ENCODE data around the gene ZNF70.
"Not testable (repeated sequence)": the region's sequence is repeated elsewhere in the genome, so short reads cannot be mapped to it uniquely, and the experiment has no call there.

DNA sequence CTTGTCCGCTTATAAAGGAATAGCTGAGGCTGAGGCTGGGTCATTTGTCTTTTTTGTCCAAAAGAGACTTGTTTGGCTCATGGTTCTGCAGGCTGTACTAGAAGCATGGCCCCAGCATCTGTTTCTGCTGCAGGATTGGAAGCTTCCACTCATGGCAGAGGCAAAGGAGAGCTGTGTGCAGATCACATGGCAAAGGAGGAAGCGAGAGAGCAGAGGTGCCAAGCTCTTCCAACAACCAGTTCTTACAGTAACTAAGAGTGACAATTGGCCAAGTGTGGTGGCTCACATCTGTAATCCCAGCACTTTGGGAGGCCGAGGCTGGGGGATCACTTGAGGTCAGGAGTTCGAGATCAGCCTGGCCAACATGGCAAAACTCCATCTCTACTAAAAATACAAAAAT lies 22.8 kb downstream of the ZNF70 start:
- TF ChIP-seq, protein P1, sequence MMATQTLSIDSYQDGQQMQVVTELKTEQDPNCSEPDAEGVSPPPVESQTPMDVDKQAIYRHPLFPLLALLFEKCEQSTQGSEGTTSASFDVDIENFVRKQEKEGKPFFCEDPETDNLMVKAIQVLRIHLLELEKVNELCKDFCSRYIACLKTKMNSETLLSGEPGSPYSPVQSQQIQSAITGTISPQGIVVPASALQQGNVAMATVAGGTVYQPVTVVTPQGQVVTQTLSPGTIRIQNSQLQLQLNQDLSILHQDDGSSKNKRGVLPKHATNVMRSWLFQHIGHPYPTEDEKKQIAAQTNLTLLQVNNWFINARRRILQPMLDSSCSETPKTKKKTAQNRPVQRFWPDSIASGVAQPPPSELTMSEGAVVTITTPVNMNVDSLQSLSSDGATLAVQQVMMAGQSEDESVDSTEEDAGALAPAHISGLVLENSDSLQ (IDR thresholded peaks at IDR 0.05) = not testable (repeated sequence)
- TF ChIP-seq BRCA1 (IDR thresholded peaks at IDR 0.05; ENCODE audit: low read depth, low read length); ZNF24 (IDR thresholded peaks at IDR 0.05); POLR2AphosphoS2 (IDR thresholded peaks at IDR 0.05; ENCODE audit: low read depth, low read length); SIN3A (IDR thresholded peaks at IDR 0.05; ENCODE audit: low read depth, low read length); CHD4 (IDR thresholded peaks at IDR 0.05); SP1 (IDR thresholded peaks at IDR 0.05; ENCODE audit: low read depth, low read length); MXI1 (IDR thresholded peaks at IDR 0.05; ENCODE audit: low read depth, low read length); BMI1 (IDR thresholded peaks at IDR 0.05; ENCODE audit: borderline replicate concordance); POLR2AphosphoS5 (IDR thresholded peaks at IDR 0.05; ENCODE audit: low read length): not testable (repeated sequence)
- TF ChIP-seq, protein P2, sequence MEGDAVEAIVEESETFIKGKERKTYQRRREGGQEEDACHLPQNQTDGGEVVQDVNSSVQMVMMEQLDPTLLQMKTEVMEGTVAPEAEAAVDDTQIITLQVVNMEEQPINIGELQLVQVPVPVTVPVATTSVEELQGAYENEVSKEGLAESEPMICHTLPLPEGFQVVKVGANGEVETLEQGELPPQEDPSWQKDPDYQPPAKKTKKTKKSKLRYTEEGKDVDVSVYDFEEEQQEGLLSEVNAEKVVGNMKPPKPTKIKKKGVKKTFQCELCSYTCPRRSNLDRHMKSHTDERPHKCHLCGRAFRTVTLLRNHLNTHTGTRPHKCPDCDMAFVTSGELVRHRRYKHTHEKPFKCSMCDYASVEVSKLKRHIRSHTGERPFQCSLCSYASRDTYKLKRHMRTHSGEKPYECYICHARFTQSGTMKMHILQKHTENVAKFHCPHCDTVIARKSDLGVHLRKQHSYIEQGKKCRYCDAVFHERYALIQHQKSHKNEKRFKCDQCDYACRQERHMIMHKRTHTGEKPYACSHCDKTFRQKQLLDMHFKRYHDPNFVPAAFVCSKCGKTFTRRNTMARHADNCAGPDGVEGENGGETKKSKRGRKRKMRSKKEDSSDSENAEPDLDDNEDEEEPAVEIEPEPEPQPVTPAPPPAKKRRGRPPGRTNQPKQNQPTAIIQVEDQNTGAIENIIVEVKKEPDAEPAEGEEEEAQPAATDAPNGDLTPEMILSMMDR (IDR thresholded peaks at IDR 0.05 in 2 of 3, conservative IDR thresholded peaks at IDR 0.05 in 1 of 3; ENCODE audit: control insufficient read depth in 2 of 3, extremely low read depth in 1 of 3, insufficient read depth in 1 of 3, low read depth in 3 of 3, low read length in 3 of 3) = not testable (repeated sequence)
- TF ChIP-seq, protein P3, sequence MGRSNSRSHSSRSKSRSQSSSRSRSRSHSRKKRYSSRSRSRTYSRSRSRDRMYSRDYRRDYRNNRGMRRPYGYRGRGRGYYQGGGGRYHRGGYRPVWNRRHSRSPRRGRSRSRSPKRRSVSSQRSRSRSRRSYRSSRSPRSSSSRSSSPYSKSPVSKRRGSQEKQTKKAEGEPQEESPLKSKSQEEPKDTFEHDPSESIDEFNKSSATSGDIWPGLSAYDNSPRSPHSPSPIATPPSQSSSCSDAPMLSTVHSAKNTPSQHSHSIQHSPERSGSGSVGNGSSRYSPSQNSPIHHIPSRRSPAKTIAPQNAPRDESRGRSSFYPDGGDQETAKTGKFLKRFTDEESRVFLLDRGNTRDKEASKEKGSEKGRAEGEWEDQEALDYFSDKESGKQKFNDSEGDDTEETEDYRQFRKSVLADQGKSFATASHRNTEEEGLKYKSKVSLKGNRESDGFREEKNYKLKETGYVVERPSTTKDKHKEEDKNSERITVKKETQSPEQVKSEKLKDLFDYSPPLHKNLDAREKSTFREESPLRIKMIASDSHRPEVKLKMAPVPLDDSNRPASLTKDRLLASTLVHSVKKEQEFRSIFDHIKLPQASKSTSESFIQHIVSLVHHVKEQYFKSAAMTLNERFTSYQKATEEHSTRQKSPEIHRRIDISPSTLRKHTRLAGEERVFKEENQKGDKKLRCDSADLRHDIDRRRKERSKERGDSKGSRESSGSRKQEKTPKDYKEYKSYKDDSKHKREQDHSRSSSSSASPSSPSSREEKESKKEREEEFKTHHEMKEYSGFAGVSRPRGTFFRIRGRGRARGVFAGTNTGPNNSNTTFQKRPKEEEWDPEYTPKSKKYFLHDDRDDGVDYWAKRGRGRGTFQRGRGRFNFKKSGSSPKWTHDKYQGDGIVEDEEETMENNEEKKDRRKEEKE (IDR thresholded peaks at IDR 0.05) = not testable (repeated sequence)
- TF ChIP-seq, protein P4, sequence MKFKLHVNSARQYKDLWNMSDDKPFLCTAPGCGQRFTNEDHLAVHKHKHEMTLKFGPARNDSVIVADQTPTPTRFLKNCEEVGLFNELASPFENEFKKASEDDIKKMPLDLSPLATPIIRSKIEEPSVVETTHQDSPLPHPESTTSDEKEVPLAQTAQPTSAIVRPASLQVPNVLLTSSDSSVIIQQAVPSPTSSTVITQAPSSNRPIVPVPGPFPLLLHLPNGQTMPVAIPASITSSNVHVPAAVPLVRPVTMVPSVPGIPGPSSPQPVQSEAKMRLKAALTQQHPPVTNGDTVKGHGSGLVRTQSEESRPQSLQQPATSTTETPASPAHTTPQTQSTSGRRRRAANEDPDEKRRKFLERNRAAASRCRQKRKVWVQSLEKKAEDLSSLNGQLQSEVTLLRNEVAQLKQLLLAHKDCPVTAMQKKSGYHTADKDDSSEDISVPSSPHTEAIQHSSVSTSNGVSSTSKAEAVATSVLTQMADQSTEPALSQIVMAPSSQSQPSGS (IDR thresholded peaks at IDR 0.05; ENCODE audit: low read length) = not testable (repeated sequence)
- TF ChIP-seq, protein P5, sequence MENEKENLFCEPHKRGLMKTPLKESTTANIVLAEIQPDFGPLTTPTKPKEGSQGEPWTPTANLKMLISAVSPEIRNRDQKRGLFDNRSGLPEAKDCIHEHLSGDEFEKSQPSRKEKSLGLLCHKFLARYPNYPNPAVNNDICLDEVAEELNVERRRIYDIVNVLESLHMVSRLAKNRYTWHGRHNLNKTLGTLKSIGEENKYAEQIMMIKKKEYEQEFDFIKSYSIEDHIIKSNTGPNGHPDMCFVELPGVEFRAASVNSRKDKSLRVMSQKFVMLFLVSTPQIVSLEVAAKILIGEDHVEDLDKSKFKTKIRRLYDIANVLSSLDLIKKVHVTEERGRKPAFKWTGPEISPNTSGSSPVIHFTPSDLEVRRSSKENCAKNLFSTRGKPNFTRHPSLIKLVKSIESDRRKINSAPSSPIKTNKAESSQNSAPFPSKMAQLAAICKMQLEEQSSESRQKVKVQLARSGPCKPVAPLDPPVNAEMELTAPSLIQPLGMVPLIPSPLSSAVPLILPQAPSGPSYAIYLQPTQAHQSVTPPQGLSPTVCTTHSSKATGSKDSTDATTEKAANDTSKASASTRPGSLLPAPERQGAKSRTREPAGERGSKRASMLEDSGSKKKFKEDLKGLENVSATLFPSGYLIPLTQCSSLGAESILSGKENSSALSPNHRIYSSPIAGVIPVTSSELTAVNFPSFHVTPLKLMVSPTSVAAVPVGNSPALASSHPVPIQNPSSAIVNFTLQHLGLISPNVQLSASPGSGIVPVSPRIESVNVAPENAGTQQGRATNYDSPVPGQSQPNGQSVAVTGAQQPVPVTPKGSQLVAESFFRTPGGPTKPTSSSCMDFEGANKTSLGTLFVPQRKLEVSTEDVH (IDR thresholded peaks at IDR 0.05; ENCODE audit: low read depth, partially characterized antibody) = not testable (repeated sequence)
